HG02623 (cell line): ENCODE data around the gene CPT1B.
"Not testable (repeated sequence)": the region's sequence is repeated elsewhere in the genome, so short reads cannot be mapped to it uniquely, and the experiment has no call there.

Experiments
- ATAC-seq: cut with Tn5 transposase; IDR thresholded peaks from one replicate; pipeline ENCODE4 v1.9.1; 2021; ENCODE audit warnings: moderate library complexity; ENCODE audit not compliant: unreplicated experiment

Gene CPT1B

GRCh38 chr22:50529897-50530579, 48.2 kb downstream of the CPT1B start, which contains the start of gene TYMP:
Gene TYMP (minus strand): TSS chr22:50530012. CDS start chr22:50529709, 303 bp downstream.
- no peak for ATAC-seq

GRCh38 chr22:50529416-50529896, 48.8 kb downstream of the CPT1B start:
- no peak for ATAC-seq

- ATAC-seq, result no peak
These were observed 49.4 kb downstream of the CPT1B start for GRCh38 chr22:50528682-50529415.

- ATAC-seq, result no peak
These were observed 50.1 kb downstream of the CPT1B start for GRCh38 chr22:50527921-50528681.

GRCh38 chr22:50526834-50527801, 51.1 kb downstream of the CPT1B start:
- ATAC-seq, result no peak

GRCh38 chr22:50526108-50526833, 52.0 kb downstream of the CPT1B start:
- peak; percentile 26 for ATAC-seq

GRCh38 chr22:50525858-50526107, 52.4 kb downstream of the CPT1B start:
- peak; percentile 6 for ATAC-seq

GRCh38 chr22:50525104-50525857, 52.9 kb downstream of the CPT1B start, which contains the start of gene SCO2:
Gene SCO2 (minus strand): TSS chr22:50525598. CDS start chr22:50524411, 1,187 bp downstream.
- ATAC-seq, result peak; percentile 36

- ATAC-seq, result no peak
These were observed 53.5 kb downstream of the CPT1B start for GRCh38 chr22:50524676-50525103.

- no peak for ATAC-seq
These were observed 54.2 kb downstream of the CPT1B start for GRCh38 chr22:50523806-50524675.

GRCh38 chr22:50523458-50523805, 54.8 kb downstream of the CPT1B start:
- ATAC-seq, result no peak

GRCh38 chr22:50522806-50523438, 55.3 kb downstream of the CPT1B start:
- ATAC-seq, result no peak

GRCh38 chr22:50522208-50522805, 55.9 kb downstream of the CPT1B start:
- no peak for ATAC-seq

GRCh38 chr22:50521710-50522109, 56.5 kb downstream of the CPT1B start:
- no peak for ATAC-seq

- no peak for ATAC-seq
These were observed 57.3 kb downstream of the CPT1B start for GRCh38 chr22:50520826-50521453.

GRCh38 chr22:50520184-50520583, 58.0 kb downstream of the CPT1B start:
- ATAC-seq, result not testable (repeated sequence)

- no peak for ATAC-seq
These were observed 59.1 kb downstream of the CPT1B start for GRCh38 chr22:50519151-50519550.
